Hepatocyte (in vitro differentiated cells): ENCODE results near the gene SGMS1.

Experiments used
- CTCF ChIP-seq: fragments of 200-600 bp; sonication (generic); IDR thresholded peaks from 2 replicates; pipeline ENCODE4 v1.5.1; 2016; ENCODE audit warnings: antibody characterized with exemption, mild to moderate bottlenecking; ENCODE audit not compliant: poor library complexity
- EZH2phosphoT487 ChIP-seq: fragments of 200-600 bp; sonication (generic); IDR thresholded peaks from one replicate; pipeline ENCODE4 v1.6.1; 2018; ENCODE audit warnings: antibody characterized with exemption, mild to moderate bottlenecking, low read depth, moderate library complexity; ENCODE audit not compliant: unreplicated experiment, severe bottlenecking

GRCh38 chr10:50540069-50540825 is 83.5 kb downstream of the SGMS1 start:
- TF ChIP-seq CTCF, result no peak
- TF ChIP-seq EZH2phosphoT487, result no peak
